Natural killer cell (primary cell): ENCODE measurements around the gene CCDC8. TPM values are rescaled to one million over a fixed set of nuclear protein-coding genes. Genes with fewer than 3 reads are reported as not detected.

Experiments used
- ATAC-seq, 3 donors: fragments of 150-1000 bp in 2 of 3; fragments of 200-7000 bp in 1 of 3; cut with Tn5 transposase; 1 replicate in 1 of 3; 2 replicates in 2 of 3; pipeline ENCODE4 v1.10.0; 2021; ENCODE audit warnings: mild to moderate bottlenecking in 2 of 3, moderate library complexity in 2 of 3
- DNase-seq, 2 donors: peaks; one replicate each; pipeline versions ENCODE4 v3.0.0 to v3.0.0-alpha.2; 2013 to 2021; ENCODE audit warnings: mixed read lengths in 1 of 2
- H3K27ac ChIP-seq: one replicate; pipeline ENCODE4 v1.5.1; 2013; ENCODE audit warnings: mild to moderate bottlenecking, low read length
- H3K27me3 ChIP-seq: one replicate; pipeline ENCODE4 v1.6.1; 2013; ENCODE audit warnings: low read length; ENCODE audit not compliant: control insufficient read depth, insufficient read depth
- H3K36me3 ChIP-seq: one replicate; pipeline ENCODE4 v1.6.1; 2013; ENCODE audit warnings: low read length; ENCODE audit not compliant: control insufficient read depth, insufficient read depth
- H3K4me1 ChIP-seq: one replicate; pipeline ENCODE4 v1.6.1; 2013; ENCODE audit warnings: low read length; ENCODE audit not compliant: control insufficient read depth, insufficient read depth
- H3K4me3 ChIP-seq: one replicate; pipeline ENCODE4 v1.5.1; 2013; ENCODE audit warnings: low read length
- H3K9me3 ChIP-seq: one replicate; pipeline ENCODE4 v1.6.1; 2013; ENCODE audit warnings: low read length; ENCODE audit not compliant: control insufficient read depth, insufficient read depth
- H3K27ac Mint-ChIP-seq, 2 donors: one replicate each; pipeline ENCODE4 v1.8.0; 2022; ENCODE audit warnings: mild to moderate bottlenecking in 2 of 2, mixed read lengths in 2 of 2, moderate library complexity in 1 of 2
- H3K27me3 Mint-ChIP-seq, 2 donors: one replicate each; pipeline ENCODE4 v1.8.0; 2022; ENCODE audit warnings: low read depth in 2 of 2, mixed read lengths in 2 of 2
- H3K36me3 Mint-ChIP-seq: one replicate; pipeline ENCODE4 v1.8.0; 2022; ENCODE audit warnings: mixed read lengths
- H3K4me1 Mint-ChIP-seq, 2 donors: one replicate each; pipeline ENCODE4 v1.8.0; 2022; ENCODE audit warnings: mixed read lengths in 2 of 2
- H3K4me3 Mint-ChIP-seq: one replicate; pipeline ENCODE4 v1.8.0; 2022; ENCODE audit warnings: mild to moderate bottlenecking, moderate library complexity, mixed read lengths
- H3K9me3 Mint-ChIP-seq, 2 donors: one replicate each; pipeline ENCODE4 v1.8.0; 2022; ENCODE audit warnings: mixed read lengths in 2 of 2
- CTCF ChIP-seq: fragments of 200-600 bp; IDR thresholded peaks from one replicate; pipeline ENCODE4 v1.8.0; 2022; ENCODE audit warnings: antibody characterized with exemption
- WGBS: methylation state at CpG from one replicate; pipeline ENCODE4 v1.1.7; 2013; ENCODE audit warnings: missing lambda C conversion rate; ENCODE audit not compliant: insufficient coverage; 5-methylcytosine and 5-hydroxymethylcytosine counted together
- intact Hi-C: fragments of 100-400 bp; cut with micrococcal nuclease; formaldehyde crosslinking; loops from one replicate; pipeline ENCODE4 v1.14.2; 2022
- total RNA-seq, 4 donors: library from RNA; stranded (reverse); fragments of 120-200 nt in 1 of 4; gene quantifications; one replicate each; pipeline versions ENCODE4 v1.2.3 to v1.2.4, GENCODE V29; 2013 to 2022

Gene CCDC8
- total RNA-seq, 3 donors from 2014 or later (not counting 1 experiment from before 2014, with no cell fraction given): not detected

DNA sequence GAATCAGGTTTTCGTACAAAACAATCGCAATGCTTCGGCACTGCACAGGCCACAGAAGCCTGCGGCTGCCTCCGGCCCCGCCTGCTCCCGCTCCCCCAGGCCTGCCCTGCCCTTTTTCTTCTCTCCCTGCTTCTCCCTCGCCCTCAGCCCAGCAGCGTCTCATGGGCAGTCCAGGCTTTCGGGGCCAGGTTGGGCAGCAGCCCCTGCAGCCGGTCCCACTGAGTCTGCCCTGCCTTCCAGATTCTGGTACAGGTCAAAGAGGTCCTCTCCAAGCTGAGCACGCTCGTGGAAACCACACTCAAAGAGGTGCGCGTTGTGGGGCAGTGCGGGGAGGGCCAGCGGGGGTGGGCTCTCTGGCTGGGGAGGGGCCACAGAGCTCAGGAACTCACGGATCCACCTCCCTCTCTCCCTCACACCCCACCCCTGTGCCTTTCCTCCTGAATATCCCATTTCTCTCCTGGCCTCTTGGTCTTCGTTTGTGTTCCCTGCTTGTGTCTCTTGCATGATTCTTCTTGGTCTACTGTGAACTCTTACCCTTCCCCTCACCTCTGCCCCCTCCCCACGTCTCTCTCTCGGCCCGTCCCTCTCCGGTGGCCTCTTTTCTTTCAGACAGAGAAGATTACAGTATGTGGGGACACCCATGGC lies 30.1 kb downstream of the CCDC8 start:
- 92% methylated on average over 22 of the region's 23 CpGs for WGBS
- no peaks in the 10 kb centered on the region for H3K4me1 ChIP-seq
- H3K36me3 ChIP-seq: peaks cover 80% of the 10 kb centered on the region
- H3K9me3 ChIP-seq: no peaks in the 10 kb centered on the region
- Mint-ChIP-seq H3K9me3 (no peaks in the 10 kb centered on the region), H3K4me3 (no peak overlapping the region), H3K36me3 (peaks cover 20% of the 10 kb centered on the region), H3K27me3 (no peaks in the 10 kb centered on the region), H3K27ac (peak overlapping the region in 1 of 2 donors; percentile 54), H3K4me1 (peaks cover 0 to 17% of the 10 kb centered on the region in 2 donors)
- intact Hi-C loops: no loop called here
- H3K4me3 ChIP-seq: no peak overlapping the region
- no peak for DNase-seq
- no peak for TF ChIP-seq CTCF
- no peaks in the 10 kb centered on the region for H3K27me3 ChIP-seq
- H3K27ac ChIP-seq: no peak overlapping the region
- no peak for ATAC-seq

DNA sequence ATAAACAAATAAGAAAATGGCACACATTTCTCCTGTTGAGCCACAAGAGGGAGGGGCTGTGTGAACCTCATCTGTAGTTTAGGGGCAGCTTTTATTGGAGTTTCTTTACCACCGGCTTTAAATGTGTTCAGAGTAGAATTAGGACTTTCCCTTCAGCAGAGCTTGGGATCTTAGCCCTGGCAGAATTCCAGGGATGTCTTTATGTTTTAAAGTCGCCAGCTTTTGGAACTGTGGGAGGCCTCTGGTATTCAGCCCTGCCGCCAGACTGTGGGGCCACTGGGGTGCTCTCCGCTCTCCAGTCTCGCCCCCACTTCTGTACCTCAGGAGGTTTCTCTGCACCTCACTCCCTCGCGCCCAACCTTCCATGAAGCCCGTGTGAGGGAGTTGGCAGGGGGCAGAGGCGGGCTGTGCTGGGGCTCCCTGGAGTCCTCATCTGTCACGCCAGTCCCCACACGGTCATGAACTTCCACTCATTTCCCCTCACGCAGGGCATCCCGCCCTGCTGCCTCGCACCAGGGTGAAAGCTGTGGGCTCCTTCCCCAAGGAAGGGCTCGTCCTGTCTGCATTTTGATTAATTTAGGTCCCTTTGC lies 31.5 kb downstream of the CCDC8 start:
- Histone ChIP-seq H3K9me3 (no peaks in the 10 kb centered on the region), H3K4me1 (no peaks in the 10 kb centered on the region), H3K4me3 (no peak overlapping the region), H3K27me3 (no peaks in the 10 kb centered on the region), H3K27ac (no peak overlapping the region), H3K36me3 (peaks cover 80% of the 10 kb centered on the region)
- intact Hi-C loops: no loop called here
- Mint-ChIP-seq H3K9me3 (no peaks in the 10 kb centered on the region), H3K4me3 (no peak overlapping the region), H3K36me3 (peaks cover 29% of the 10 kb centered on the region), H3K4me1 (peaks cover 6 to 27% of the 10 kb centered on the region in 2 donors), H3K27me3 (no peaks in the 10 kb centered on the region), H3K27ac (peak overlapping the region in 1 of 2 donors; percentile 48)
- ATAC-seq (no peak), DNase-seq (no peak)
- no peak for TF ChIP-seq CTCF
- WGBS: 94% methylated on average over 15 of the region's 15 CpGs

- intact Hi-C loops: no loop called here
- H3K27ac ChIP-seq: no peak overlapping the region
- 100% methylated on average over 2 of the region's 2 CpGs for WGBS
- H3K4me1 ChIP-seq: no peaks in the 10 kb centered on the region
- H3K4me3 ChIP-seq: no peak overlapping the region
- ATAC-seq (no peak), DNase-seq (no peak)
- Mint-ChIP-seq H3K9me3 (no peaks in the 10 kb centered on the region), H3K4me3 (no peak overlapping the region), H3K27me3 (no peaks in the 10 kb centered on the region), H3K36me3 (peaks cover 29% of the 10 kb centered on the region), H3K4me1 (peaks cover 6 to 27% of the 10 kb centered on the region in 2 donors), H3K27ac (no peak overlapping the region)
- no peaks in the 10 kb centered on the region for H3K27me3 ChIP-seq
- no peak for TF ChIP-seq CTCF
- H3K36me3 ChIP-seq: peaks cover 80% of the 10 kb centered on the region
- no peaks in the 10 kb centered on the region for H3K9me3 ChIP-seq
Observed at GRCh38 chr19:46381346-46381745, 32.0 kb downstream of the CCDC8 start.
